Globus pallidus (tissue), 1 donor: ENCODE measurements around the gene IDNK.

ENCODE experiments used
- DNase-seq: peaks from one replicate; pipeline ENCODE4 v3.0.0-alpha.2; 2015; ENCODE audit warnings: low spot score

IDNK gene

DNA sequence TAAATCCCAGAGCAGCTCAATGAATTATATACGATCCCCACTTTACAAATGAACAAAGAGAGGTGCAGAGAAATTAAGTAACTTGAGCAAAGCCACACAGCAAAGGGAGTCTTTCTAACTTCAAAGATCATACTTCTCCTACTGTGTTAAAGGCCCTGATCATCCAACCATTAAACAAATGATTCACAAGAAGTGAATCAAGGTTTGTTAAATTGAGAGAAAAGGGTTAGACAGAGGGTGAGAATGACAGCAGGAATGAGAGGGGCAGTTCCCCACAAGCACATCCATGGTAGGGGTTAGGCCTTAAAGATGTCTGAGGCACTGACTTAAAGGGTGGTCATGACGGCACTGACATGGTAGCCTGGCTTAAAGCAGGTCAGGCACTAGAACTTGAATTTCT, 10.7 kb downstream of the IDNK start:
- DNase-seq, result no peak

DNA sequence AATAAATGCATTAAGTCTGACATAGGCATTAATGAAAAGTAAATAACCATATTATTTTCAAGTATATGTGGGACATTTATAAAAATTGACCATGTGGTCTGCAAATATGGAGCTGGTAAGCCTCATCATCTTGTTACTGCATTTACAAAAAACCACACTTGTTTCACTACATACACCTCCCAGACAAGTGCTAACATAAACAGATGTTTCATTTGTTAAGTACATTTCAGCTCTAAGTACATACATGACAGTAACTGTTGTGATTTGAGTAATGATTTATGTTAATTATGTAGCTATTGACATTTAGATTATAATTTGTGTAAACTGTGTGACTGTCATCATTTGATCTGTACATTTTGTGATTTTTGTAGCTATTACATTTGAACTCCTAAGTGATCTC, 13.9 kb downstream of the IDNK start:
- no peak for DNase-seq

DNA sequence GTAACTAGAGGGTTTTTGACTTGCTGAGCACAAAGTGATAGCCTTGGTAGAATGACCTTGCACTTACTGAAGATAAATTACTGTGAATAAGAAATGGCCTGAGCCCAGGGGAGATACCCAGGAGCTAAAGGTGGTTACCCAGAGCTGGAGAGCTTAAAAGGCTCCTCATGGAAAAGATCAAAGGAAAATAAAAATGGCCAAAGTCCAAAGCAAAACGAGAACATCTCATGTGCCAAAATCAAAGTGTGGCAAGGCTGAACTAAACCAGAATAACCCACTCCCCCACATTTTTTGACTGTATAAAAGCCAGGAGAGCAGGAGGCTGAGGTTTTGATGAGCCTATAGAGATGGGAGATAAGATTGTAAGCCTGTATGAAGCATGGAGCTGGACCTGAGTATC, 14.4 kb downstream of the IDNK start:
- no peak for DNase-seq

DNA sequence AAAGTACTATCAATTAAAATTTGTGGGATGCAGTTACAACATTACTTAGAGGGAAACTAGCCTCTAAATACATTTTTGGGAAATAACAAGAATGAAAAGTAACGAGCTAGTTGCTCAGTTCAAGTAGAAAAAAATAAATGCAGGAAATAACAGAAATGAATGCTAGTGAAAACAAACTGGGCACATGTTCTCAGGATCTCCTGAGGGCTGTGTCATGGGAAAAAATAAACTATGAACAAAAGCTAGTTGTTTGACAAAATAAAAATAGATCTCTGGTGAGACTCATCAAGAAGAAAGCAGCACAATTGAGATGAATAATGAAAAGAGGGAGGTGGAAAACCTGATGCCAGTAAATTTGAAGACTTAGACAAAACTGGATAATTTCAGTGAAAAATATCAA, 16.3 kb downstream of the IDNK start:
- DNase-seq, result peak; percentile 30

DNA sequence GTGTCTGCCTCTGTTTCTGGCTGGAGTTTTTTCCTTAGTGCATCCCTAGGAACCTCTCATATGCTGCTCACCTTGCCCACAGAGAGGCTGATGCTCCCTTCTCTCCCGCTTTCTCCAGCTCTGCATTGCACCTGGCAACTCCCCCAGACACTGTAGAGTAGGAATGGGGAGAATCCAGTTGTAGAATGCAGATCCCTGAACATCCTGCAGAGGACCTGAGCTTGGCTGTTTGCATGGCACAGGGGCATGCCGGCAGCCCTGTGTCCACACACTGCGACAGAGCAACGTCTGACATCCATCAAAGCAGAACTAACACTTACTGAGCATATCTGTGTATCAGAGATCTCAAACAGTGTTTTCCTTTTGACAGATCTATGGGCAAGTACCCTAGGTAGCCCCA, 19.9 kb downstream of the IDNK start:
- no peak for DNase-seq

DNA sequence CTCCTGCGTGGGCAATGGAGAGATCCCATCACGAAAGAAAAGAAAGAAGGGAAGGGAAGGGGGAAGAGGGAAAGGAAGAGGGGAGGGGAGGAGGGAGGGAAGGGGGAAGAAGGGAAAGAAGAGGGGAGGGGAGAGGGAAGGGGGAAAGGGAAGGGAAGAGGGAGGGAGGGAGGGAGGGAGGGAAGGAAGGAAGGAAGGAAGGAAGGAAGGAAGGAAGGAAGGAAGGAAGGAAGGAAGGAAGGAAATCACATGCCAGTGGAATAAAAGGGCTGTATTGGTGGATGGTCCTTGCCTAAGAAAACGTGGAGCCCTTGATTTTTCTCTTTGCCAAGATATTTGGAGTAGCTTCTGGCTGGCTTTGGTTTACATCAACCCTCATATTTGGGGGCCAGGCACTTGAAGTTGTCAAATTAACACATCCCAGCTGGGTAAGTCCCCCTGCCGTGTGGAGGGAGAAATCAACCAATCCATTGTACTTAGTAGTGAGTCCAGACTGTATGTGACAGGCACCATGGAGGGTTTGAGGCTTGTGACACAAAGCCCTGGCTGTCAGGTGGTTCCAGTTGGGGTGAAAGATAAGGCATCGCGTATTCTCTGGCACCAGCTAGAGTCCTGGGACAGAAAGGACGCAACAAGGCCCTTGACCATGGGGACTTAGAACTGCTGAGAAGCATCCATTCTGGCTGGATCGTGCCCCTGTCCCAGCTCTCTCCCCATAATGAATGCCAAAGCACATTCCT, 23.7 kb downstream of the IDNK start:
- peak; percentile 5 for DNase-seq

DNA sequence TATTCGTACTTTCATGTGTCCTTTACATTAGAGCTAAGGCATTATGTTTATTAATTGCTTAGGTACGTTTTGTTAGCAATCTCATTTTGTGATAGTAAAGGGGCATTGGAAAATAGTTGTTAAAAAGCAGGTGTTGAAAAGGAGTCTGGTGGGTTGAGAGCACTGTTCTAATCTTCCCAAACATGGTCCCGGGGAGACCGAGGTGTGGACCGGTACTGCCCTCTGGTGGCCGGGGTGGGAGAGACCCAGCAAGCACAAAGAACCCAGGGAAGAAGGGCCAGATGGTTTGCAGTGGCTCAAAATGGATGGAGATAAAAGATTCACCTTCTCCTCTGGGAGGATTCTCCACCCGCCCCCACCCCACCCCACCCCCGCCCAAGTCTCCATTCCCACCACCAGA, 26.1 kb downstream of the IDNK start:
- DNase-seq, result peak; percentile 31

DNA sequence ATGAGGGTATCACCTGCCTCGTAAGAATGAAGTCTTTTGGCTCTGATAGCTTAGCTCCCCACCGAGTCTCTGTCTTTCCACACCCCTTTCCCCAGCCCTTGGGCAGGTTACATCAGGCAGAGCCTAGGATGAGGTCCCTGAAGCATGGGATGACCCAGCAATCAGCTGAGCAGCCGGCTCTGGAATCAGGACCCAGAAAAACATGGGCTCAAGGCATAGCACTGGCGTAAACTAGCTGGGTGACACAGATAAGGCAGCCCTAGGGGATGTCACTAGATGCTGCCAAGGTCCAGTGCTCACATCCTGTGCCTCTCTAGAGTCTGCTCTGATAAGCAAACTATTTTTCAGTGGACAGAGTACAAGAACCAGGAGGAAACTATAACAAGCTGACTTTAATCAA, 26.6 kb downstream of the IDNK start:
- no peak for DNase-seq

DNA sequence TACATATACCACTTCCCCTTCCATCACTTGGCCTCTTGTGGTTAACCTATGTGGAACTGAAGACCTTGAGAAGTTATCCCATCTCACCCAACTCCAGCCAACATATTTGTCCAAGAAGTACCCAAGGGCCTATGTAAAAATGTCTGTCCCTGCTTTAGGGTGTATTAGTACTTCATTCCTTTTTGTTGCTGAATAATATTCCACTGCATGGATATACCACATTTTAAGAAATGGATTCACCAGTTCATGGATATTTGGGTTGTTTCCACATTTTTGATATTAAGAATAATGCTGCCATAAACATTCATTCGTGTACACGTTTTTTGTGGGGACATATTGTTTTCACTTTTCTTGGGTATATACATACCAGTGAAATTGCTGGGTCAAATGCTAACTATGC, 28.6 kb downstream of the IDNK start:
- DNase-seq, result no peak

DNA sequence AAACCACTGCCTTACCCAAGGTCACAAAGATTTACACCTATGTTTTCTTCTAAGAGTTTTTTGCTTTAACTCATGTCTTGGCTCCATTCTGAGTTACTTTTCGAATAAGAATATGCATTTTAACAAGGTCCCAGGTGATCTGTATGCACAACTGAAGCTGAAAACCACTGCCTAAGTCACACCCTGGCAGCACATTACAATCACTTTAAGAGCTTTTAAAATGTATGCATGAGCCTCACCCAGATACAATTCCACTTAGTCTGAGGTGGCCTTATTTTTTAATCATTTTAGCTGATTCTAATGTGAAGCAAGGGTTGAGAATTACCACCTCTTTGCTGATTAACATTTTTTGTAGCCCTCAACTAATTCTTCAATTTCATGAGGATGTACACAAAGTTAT, 29.5 kb downstream of the IDNK start:
- no peak for DNase-seq

DNA sequence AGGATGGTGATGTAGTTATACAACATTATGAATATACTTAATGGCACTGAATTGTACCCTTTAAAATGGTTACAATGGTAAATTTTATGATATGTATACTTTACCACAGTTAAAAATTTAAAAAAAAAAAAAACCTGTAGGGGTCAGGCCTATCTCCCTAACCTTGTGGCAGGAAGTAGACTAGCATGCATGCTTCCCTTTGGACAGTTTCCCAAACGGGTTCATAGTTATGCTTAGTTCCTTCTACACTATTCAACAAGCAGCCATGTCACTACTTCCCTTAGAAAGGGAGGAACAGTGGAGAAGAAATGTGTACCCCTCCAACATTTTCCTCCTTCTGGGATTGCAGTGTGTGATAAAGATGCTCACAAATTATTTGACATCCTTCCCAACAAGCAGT, 32.5 kb downstream of the IDNK start:
- DNase-seq, result no peak

DNA sequence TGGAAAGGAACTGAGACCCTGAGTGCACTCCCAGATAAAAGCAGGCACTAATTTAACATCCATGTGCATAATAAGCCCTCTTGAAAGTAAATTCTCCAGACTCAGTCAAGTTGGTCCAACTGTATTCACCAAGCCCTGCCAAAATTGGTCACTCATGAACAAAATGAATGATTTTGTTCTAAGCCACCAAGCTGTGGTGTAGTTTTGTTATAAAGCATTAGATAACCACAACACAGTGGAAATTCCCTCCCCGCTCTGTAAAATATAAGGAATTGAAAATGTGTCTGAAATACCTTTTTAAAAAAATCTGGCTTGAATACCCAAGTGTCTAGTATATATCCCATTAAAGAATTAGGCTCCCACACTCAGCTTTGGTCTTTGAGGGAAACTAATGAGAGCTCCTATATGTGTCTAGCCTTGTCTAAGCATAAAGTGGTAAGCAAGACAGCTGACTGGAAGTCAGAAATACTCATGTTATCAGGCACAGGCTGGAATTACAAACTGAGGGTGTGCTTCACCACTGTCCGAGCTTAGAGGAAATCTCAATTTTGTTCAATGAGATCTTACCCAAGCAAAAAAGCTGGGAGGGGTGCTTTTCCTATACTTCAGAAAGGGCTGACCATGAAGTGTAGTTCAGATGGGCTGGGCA, 33.2 kb downstream of the IDNK start:
- DNase-seq, result no peak

DNA sequence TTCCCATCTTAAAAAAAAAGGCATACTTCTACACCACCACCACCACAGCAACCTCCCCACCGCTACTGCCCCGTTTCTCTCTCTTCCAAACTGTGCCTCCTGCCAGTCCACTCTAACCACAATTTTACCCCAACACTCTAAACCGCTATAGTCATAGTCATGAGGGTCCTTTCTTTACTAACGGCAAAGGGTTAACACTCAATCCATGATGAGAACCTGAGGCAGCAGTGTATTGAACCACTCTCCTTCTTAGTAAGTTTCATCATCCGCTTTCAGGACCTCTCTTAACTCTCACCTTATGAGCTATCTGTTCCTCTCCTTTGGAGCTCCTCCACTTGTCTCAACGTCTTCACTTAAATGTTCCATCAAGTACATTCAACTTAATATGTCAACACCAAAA, 34.0 kb downstream of the IDNK start:
- no peak for DNase-seq

DNA sequence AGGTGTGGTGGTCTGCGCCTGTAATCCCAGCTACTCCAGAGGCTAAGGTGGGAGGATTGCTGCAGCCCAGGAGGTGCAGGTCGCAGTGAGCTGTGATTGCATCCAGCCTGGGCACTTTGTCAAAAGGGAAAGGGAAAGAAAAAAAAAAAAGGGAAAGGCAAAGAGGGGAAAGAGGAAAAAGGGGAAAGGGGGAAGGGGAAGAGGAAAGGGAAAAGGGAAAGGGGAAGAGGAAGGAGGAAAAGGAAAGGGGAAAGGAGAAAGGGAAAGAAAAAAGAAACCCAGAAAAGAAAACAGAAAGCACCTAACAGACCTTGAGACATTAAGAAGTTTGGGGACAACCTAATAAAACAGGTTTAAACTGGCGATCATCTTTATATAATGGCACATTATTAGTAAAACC, 40.0 kb downstream of the IDNK start:
- no peak for DNase-seq

DNA sequence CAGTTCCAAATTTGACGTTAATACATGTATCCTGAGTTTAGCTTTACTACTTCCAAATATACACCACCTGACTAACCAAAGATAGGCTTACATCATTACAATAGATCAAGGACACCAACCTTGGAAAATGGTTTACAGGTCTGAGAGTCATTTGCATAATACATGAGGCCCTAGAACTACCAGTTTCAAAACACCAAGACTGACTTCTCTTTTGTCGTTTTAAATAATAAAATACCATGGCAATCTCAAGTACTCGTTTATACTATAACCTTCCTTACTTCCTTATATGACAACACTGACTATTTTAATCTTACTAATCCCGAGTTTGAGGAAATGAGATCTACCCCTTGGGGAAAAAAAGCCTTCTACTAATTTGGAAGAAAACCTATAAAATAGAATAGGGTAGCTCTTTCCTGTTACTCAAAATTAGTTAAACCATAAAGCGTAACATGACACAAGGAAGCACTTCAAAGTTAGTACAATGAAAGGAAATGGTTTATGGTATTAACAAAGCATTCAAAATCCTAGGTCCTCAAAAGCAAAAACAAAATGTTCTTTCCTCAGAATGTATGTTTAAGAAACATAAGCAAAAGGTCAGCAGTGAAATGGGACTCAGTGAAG, 42.7 kb downstream of the IDNK start:
- DNase-seq, result no peak

DNA sequence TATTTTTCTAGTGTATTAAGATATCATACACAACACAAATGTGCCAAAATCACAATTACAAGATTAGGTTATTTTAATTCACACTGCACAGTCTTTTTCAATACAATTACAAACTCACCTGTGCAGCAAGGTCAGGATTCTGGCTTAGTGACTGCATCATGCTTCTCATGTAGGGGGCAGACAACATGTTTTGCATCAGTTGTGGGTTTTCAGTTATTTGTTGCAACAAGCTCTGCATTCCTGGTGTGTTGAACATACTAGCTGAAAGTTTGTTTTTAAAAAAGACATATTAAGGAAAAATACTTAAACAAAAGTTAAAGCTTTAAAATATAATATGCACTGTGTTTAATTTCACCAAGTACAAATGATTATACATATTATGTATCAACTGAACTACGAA, 46.1 kb downstream of the IDNK start:
- DNase-seq, result no peak

DNA sequence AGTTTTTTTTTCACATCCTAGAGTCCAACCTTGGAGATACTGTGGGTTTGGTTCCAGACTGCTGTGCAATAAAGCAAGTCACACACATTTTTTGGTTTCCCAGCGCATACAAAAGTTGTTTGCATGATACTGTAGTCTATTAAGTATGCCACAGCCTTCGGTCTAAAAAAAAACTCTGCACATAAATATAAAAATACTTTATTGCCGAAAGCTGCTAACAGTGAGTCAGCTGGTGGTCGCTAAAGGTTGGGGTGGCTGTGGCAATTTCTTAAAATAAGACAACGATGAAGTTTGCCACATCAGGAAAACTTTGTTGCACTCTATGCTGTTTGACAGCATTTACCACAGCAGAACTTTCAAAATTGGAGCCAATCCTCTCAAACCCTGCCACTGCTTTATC, 47.4 kb downstream of the IDNK start:
- no peak for DNase-seq

DNA sequence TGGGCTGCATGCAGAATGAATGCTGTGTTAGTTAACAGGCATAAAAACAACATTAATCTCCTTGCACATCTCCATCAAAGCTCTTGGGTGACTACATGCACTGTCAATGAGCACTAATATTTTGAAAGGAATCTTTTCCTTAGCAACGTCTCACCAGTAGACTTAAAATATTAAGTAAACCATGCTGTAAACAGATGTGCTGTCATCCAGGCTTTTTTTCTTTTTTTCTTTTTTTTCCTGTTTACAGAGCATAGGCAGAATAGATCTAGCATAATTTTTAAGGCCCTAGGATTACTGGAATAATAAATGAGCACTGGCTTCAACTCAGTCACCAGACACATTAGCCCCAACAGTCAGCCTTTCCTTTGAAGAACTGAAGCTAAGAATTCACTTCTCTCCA, 48.5 kb downstream of the IDNK start:
- no peak for DNase-seq

DNA sequence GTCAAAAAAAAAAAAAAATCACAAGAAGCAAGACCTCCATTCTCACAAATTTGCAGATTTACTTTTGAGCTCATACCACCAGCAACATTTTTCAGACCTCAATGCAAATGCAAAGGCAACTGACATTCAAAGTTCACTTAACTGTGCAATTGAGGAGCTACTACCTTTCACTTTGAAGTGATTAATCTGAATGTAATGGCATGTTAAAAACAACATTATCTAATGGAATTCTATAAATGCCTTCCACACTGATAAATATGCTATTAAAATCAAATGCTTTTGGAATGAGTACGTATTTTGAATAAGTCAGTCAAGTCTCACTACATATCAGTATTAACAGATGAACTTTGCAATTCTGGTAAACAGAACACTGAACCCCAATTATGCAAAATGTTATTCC, 52.5 kb downstream of the IDNK start:
- no peak for DNase-seq

DNA sequence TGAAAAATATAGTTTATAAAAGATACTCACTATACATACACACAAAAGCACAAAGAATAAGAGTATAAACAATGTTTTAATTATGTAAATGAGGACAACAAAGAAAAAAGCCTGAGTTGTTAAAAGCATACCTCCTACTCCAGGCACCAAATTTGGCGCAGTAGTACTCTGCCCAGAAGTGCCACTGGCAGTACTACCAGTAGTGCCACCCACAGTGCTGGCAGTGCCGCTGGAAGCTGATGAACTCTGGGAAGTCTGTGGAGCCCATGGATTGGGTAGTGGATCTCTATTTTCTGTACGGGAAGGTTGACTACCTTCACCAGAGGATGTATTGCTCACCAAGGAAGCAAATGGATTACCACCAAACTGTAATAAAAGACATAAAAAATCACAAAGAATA, 54.7 kb downstream of the IDNK start:
- no peak for DNase-seq

DNA sequence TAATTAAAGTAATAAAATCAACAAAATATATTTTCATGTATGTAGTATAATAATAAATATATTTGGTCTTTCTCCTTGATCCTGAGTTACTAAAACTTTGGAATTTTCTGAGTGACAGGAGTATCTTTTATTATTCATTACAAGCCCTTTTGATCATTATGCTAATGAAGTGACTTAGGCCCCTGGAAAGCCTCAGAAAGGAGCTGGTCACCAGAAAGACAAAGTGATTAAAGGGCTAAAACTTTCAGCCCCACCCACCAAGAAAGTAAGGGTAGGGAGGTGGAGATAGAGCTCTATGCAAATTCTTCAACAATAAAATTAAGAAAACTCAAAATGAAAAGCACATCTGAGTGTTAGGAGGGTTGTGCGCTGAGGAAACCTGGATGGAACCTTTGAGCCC, 57.3 kb downstream of the IDNK start:
- no peak for DNase-seq

DNA sequence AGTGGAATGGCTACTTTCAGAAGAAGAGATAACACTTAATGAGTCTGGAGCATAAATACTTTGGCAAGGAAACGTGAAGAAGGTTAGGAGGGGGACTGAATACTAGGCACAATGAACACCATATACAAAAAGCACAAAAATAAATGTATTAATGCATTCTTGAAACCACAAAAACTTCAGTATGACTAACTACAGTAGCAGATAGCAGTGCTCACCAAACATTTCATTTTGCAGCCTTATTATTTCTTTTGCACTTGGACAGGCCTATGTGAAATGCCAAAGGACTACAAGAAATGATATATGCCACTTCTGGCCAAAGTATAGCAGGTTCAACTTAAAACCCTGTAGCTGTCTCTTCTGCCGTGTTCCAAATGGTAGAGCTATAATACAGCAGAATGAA, 58.5 kb downstream of the IDNK start:
- DNase-seq, result no peak

DNA sequence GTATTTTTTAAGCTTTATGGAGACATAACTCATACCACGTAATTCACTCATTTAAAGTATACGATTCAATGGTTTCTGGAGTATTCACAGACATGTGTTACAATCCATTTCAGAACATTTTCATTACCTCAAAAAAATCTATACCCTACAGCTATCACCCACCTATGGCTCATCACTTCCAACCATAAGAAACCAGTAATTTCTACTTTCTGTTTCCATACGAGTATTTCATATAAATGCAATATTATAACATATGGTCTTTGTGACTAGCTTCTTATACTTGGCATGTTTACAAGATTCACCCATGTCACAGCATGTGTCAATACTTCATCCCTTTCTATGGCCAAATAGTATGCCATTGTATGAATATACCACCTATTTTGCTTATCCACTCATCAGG, 66.0 kb downstream of the IDNK start:
- DNase-seq, result no peak

DNA sequence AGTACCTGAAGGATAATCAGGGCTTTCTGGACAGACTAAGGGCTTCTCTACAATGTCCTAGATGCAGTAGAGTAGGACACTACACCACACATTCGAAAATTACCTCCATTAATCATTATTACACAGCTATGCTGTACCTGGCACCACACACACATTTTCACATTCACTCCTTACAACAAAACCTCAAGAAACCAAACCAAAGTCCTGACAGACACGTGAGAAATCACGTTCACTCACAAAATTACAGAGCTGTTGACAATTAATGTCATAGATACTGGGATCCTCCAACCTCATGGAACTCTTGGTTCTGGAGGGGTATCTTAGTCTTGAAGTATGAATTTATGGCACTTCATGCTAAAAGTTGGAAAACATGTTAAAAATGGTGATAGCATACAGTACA, 68.5 kb downstream of the IDNK start:
- DNase-seq, result no peak
